Erythroblast (primary cell): ENCODE measurements around the gene SPDYE2.
"Not testable (repeated sequence)": the region's sequence is repeated elsewhere in the genome, so short reads cannot be mapped to it uniquely, and the experiment has no call there.

ENCODE experiments used
- GATA1 ChIP-seq: IDR thresholded peaks from 2 replicates; pipeline ENCODE4 v1.6.1; 2011; ENCODE audit warnings: low read depth, mild to moderate bottlenecking, control low read depth, low read length, moderate library complexity
- POLR2A ChIP-seq: IDR thresholded peaks from 2 replicates; pipeline ENCODE4 v1.6.1; 2011; ENCODE audit warnings: mild to moderate bottlenecking, low read length

DNA sequence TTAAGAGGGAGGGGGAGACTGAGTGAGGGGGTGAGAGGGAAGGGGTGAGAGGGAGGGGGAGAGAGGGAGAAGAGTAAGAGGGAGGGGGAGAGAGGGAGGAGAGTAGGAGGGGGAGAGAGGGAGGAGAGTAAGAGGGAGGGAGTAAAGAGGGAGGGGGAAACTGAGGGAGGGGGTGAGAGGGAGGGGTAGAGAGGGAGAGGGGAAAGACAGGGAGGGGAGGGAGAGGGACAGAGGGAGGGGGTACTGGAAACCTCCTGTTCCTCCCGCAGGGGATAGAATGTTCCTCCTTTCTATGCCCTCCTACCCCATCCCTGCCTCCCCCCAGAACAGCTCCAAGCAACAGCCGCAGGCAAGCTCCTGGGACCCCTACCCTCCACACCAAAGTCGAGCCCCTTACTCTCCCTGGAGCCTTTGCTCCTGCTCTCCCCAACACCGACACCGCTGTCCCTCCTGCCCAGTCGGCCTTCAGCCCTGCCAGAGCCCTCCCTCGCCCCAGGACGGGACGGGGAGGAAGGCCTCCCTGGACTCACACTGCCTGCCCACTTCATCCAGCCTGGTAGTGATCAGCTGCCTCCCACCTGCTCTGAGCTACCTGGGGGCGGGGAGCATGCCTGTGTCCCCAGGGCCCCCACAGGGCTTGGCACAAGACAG, 60.8 kb downstream of the SPDYE2 start:
- TF ChIP-seq POLR2A, GATA1: not testable (repeated sequence)
